Left hindlimb (tissue), 1 donor: ENCODE results near the gene SF3A2.

ENCODE experiments used
- DNase-seq: peaks from one replicate; pipeline ENCODE4 v3.0.0-alpha.2; 2018

Gene SF3A2

DNA sequence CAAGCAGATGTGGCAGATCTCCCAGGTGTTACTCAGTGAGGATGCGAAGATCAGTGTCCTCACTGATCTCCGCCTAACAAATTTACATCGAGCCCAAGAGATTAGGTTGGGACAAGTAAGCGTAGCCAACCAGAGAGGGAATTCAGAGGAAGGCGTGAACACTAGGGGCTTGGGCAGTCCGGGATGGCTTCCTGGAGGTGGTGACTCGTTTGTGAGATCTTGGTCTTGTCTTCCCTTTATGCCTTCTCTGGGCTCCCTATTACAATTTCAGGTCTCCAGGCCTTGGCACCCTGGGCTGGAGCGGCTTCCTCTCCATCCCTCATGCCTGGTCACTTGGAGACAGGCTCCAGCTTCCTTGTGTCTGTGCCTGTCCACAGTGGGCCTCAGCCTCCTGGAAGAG, 6.2 kb downstream of the SF3A2 start:
- DNase-seq, result no peak

- no peak for DNase-seq
Observed at GRCh38 chr19:2243274-2244124, 6.9 kb downstream of the SF3A2 start.

DNA sequence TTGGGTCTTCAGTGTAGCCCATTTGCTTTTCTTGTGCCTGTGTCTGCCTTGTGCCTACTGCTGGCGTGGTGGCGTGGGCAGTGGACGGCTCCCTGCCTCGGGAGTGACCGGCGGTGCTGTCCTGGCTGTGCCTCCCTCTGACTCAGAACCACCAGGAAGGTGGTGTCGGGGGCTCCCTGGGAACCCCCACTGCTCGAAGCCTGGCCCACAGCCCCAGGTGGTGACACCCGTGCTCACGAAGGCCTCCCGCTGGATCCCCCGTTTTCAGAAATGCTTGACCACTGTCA, 7.4 kb downstream of the SF3A2 start:
- DNase-seq, result no peak

GRCh38 chr19:2244486-2244885, 7.9 kb downstream of the SF3A2 start:
- no peak for DNase-seq

DNA sequence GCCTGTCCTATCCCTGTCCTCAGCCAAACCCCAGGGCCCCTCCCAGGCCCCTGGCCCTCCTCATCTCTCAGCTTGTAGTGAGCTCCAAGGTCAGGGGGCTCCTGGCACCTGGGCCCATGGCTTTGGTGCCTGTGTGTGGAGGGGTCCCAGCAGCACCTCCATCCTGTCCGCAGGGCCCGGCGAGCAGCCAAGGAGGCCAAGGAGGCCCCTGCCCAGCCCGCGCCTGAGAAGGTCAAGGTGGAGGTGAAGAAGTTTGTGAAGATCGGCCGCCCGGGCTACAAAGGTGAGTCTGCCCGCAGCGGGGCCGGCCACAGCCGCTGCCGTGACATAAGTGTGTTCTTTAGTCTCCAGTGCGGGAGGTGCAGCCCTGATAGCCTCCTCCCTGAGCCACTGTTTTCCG, 8.6 kb downstream of the SF3A2 start:
- no peak for DNase-seq

DNA sequence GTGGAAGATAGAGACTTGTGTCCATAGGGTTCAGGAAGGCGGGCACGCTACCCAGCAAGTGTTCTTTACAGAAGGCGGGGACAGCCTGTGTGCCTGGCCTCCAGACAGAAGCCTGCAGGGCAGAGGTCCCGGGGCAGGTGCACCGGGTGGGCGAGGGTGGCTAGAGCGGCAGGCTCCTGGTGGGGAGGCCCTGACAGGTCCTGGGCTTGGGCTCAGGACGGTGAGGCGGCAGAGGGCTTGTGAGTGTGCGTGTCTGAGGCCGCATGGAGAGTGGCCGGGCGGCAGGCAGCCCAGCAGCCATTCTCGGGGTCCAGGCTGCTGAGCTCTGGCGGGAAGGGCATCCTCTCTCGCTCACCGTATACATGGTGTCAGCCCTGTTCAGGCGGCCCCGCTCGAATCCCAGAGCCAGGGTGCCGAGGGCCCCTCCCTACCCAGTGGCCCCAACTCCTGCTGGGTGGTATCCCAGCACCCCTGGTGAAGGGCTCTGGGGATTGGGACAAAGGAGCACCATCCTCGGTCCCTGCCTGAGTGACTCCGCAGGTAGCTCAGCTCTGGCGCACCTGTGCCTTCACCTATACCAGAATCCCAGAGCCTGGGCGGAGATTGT, 9.5 kb downstream of the SF3A2 start:
- DNase-seq, result no peak

GRCh38 chr19:2246801-2247361, 10.3 kb downstream of the SF3A2 start:
- DNase-seq, result no peak

GRCh38 chr19:2247433-2248101, 10.9 kb downstream of the SF3A2 start:
- no peak for DNase-seq

DNA sequence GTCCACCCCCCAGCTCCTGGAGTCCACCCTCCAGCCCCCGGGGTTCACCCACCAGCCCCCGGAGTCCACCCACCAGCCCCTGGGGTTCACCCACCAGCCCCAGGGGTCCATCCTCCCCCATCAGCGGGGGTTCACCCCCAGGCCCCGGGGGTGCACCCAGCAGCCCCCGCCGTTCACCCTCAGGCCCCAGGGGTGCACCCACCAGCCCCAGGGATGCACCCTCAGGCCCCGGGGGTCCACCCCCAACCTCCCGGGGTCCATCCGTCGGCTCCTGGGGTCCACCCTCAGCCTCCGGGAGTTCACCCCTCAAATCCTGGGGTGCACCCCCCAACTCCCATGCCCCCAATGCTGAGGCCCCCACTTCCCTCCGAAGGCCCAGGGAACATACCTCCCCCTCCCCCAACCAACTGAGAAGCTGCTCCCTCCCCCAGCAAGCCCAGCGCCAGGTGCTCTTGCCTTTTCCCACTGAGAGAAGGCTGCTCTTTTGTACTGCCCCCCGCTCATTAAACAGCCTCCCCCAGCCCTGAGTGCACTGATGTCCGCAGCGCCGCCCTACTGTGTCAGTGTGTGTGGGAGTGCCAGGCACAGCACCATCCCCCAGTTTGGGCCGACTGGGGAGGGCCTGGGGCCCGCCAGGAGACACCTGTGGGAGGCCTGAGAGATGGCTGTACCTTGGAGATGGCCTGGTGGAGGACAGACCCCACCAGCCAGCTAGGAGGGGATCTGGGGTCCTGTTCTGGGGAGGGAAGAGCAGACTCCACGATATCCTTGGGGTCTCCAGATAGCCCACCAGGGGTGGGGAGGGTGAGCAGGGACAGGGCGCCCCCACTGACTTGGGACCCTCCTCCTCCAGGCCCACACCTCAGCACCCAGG, 11.7 kb downstream of the SF3A2 start:
- no peak for DNase-seq

DNA sequence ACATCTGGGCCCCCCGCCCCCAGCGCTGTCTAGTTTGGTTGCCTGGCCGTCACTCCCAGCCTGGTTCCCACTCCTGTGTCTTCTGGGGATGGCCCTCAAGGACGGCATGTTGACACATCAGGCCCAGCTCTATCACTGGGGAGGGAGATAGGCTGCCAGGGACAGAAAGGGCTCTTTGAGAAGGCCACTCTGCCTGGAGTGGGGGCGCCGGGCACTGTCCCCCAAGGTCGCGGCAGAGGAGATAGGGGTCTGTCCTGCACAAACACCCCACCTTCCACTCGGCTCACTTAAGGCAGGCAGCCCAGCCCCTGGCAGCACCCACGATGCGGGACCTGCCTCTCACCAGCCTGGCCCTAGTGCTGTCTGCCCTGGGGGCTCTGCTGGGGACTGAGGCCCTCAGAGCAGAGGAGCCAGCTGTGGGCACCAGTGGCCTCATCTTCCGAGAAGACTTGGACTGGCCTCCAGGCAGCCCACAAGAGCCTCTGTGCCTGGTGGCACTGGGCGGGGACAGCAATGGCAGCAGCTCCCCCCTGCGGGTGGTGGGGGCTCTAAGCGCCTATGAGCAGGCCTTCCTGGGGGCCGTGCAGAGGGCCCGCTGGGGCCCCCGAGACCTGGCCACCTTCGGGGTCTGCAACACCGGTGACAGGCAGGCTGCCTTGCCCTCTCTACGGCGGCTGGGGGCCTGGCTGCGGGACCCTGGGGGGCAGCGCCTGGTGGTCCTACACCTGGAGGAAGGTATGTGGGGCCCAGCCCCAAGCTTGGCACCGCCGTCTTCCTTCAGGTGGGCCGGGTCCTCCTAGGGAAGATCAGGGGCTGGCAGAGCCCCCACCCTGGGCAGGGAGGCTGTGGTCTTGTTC, 12.6 kb downstream of the SF3A2 start, which contains the start of gene AMH:
AMH (plus strand) TSS at position 314 of the 857 bp plus-strand sequence; CDS start at position 324, 10 bp downstream.
- DNase-seq, result no peak

- DNase-seq, result no peak
Observed at GRCh38 chr19:2249880-2250765, 13.5 kb downstream of the SF3A2 start.

GRCh38 chr19:2250766-2251105, 14.1 kb downstream of the SF3A2 start:
- no peak for DNase-seq

DNA sequence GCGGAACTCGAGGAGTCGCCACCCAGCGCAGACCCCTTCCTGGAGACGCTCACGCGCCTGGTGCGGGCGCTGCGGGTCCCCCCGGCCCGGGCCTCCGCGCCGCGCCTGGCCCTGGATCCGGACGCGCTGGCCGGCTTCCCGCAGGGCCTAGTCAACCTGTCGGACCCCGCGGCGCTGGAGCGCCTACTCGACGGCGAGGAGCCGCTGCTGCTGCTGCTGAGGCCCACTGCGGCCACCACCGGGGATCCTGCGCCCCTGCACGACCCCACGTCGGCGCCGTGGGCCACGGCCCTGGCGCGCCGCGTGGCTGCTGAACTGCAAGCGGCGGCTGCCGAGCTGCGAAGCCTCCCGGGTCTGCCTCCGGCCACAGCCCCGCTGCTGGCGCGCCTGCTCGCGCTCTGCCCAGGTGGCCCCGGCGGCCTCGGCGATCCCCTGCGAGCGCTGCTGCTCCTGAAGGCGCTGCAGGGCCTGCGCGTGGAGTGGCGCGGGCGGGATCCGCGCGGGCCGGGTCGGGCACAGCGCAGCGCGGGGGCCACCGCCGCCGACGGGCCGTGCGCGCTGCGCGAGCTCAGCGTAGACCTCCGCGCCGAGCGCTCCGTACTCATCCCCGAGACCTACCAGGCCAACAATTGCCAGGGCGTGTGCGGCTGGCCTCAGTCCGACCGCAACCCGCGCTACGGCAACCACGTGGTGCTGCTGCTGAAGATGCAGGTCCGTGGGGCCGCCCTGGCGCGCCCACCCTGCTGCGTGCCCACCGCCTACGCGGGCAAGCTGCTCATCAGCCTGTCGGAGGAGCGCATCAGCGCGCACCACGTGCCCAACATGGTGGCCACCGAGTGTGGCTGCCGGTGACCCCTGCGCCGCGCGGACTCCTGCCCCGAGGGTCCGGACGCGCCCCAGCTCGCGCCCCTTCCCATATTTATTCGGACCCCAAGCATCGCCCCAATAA, 14.8 kb downstream of the SF3A2 start:
- DNase-seq, result no peak

- no peak for DNase-seq
Observed at GRCh38 chr19:2252055-2252796, 15.6 kb downstream of the SF3A2 start.

DNA sequence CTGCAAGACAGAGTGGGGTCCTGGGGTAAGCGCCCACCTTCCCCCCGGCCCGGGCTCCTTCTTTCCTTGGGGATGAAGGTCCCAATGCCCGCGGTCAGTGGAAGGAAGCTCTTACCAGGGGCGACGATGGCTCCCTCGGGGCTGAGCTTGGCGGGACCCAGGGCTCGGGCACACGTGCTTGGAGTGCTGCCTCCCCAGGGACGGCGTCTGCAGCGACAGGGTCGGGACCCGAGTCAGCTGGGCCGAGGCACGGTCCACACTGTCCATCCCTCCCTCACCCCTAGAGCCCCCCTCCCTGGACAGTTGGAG, 16.1 kb downstream of the SF3A2 start:
- DNase-seq, result no peak

DNA sequence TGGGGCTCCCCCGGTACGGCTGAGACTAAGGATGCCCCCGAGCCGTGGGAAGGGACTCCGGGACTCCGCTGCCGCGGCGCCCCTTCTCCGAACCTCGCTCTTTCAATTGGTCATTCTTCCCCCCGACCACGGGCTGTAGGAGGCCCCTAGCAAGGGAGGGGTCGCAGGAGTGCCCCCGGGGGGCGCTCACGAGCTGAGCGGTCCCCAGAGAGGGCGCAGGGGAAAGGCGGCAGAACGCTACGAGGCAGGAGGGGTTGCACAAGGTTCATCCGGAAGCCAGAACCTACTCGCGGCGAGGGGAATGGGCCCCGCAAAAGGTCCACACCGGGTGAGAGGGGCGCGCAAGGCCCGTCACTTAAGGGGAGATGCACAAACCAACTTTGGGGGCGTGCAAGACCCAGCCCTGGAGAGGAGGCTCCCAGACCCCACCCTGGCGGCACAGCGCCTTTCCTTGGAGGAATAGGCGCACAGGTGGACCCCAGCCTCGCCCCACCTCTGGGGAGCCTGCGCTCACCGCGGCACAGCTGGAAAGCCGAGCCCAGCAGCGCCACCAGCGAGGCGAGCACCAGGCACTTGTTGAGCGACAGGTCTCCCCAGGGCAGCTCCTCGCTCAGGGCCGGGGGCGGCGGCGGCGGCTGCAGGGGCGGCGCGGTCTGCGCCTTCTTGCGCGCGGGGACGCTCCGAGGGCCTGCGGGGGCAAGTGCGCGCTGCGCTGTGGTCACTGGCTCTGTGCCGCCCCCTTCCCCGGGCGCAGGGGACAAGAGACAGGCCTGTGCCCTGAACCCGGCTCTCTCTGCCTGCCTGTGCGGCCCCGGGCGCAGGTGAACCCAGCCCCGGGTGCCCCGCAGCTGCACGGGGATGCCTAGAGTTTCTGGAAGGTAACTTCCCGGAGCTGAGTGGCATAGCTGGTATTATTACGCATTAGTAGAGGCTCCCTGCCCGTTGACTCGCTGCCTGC, 16.8 kb downstream of the SF3A2 start:
- DNase-seq, result no peak

DNA sequence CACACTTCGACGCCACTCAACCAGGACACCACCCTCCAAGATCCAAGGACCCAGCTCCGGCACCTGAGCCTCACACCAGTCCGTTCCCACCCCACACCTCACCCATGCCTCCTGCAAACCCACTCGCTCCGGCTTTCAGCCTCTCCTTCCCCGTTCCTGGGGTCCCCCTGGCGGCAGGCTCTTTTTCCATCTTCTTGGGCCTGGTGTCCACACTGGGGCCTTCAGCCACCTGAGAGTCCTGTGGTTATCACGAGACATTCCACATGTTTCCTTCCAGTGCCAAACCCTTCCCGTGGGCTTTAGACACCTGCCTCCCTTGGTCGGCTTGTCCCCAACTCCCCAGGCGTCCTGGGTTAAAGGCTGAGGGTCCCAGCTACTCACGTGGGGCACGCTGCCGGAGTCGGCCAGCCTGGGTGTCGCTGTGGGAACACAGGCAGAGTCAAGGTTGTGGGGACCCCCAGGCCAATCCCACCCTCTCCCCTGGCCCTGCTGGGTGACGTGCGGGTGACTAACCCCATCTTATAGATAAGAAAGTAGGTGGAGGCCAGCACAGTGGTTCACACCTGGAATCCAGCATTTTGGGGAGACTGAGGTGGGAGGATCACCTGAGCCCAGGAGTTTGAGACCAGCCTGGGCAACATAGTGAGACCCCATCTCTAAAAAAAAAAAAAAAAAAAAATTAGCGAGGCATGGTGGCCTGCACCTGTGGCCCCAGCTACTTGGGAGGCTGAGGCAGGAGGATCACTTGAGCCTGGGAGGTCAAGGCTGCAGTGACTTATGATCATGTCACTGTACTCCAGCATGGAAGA, 17.6 kb downstream of the SF3A2 start:
- no peak for DNase-seq
